ENCODE results near the gene TLN1.

DNA sequence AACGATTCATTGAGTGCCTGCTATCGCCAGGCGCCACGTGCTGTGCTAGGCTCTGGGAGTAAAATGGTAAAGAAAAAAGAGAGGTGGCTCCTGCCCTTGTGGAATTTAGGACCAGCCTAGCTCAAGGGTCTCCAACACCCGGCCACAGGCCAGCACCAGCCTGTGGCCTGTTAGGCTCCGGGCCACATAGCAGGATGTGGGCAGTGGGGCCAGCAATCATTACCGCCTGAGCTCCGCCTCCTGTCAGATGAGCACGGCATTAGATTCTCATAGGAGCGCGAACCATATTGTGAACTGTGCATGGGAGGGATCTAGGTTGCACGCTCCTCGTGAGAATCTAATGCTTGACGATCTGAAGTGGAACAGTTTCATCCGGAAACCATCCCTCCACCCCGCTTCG is 75.6 kb downstream of the TLN1 start:
- TF ChIP-seq, protein P1, sequence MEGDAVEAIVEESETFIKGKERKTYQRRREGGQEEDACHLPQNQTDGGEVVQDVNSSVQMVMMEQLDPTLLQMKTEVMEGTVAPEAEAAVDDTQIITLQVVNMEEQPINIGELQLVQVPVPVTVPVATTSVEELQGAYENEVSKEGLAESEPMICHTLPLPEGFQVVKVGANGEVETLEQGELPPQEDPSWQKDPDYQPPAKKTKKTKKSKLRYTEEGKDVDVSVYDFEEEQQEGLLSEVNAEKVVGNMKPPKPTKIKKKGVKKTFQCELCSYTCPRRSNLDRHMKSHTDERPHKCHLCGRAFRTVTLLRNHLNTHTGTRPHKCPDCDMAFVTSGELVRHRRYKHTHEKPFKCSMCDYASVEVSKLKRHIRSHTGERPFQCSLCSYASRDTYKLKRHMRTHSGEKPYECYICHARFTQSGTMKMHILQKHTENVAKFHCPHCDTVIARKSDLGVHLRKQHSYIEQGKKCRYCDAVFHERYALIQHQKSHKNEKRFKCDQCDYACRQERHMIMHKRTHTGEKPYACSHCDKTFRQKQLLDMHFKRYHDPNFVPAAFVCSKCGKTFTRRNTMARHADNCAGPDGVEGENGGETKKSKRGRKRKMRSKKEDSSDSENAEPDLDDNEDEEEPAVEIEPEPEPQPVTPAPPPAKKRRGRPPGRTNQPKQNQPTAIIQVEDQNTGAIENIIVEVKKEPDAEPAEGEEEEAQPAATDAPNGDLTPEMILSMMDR (conservative IDR thresholded peaks at IDR 0.05; ENCODE audit: low read depth, low read length) = no peak
- TF ChIP-seq EZH2 (IDR thresholded peaks at IDR 0.05; ENCODE audit: borderline replicate concordance, low read depth, low read length, poor library complexity, severe bottlenecking) = no peak

Data from A673 (cell line).